A673 (cell line): ENCODE results near the gene FMR1. TPM values are rescaled to one million over a fixed set of nuclear protein-coding genes. Genes with fewer than 3 reads are reported as not detected.

Source experiments
- BruUV-seq: library from RNA; stranded (reverse); fragments of 400-500 nt; replicated peaks from 2 replicates; lab custom pipeline; 2021; lab: Mats Ljungman, UMichigan
- CTCF ChIA-PET: fragments of 300-600 bp; sonication (Branson Sonifier 250); formaldehyde crosslinking; loops from one replicate; lab custom pipeline; 2022; ENCODE audit warnings: antibody characterized with exemption; lab: Charles Lee
- POLR2A ChIA-PET: fragments of 300-600 bp; sonication (Branson Sonifier 250); formaldehyde crosslinking; loops from one replicate; lab custom pipeline; 2022; ENCODE audit warnings: antibody characterized with exemption; ENCODE audit not compliant: low non-redundant PET; lab: Charles Lee
- DNase-seq: peaks from one replicate; pipeline ENCODE4 v3.0.0-alpha.2; 2015; ENCODE audit warnings: low spot score
- H3K27ac ChIP-seq: fragments of 200-600 bp; sonication (generic); 2 replicates; pipeline ENCODE4 v1.5.1; 2016; ENCODE audit warnings: mixed run types, low read depth, mild to moderate bottlenecking, mixed read lengths, antibody characterized with exemption, low read length; ENCODE audit not compliant: poor library complexity, severe bottlenecking
- H3K27me3 ChIP-seq: fragments of 200-600 bp; sonication (generic); replicated peaks from 2 replicates; pipeline ENCODE4 v1.6.1; 2017; ENCODE audit warnings: mixed run types, low read depth, mild to moderate bottlenecking, mixed read lengths, antibody characterized with exemption, low read length; ENCODE audit not compliant: insufficient read depth, poor library complexity
- H3K36me3 ChIP-seq: fragments of 200-600 bp; sonication (generic); 2 replicates; pipeline ENCODE4 v1.6.1; 2016; ENCODE audit warnings: mixed run types, mild to moderate bottlenecking, mixed read lengths, antibody characterized with exemption, low read length; ENCODE audit not compliant: insufficient read depth, poor library complexity, severe bottlenecking
- H3K4me1 ChIP-seq: fragments of 200-600 bp; sonication (generic); 2 replicates; pipeline ENCODE4 v1.6.1; 2017; ENCODE audit warnings: mixed run types, mild to moderate bottlenecking, mixed read lengths, antibody characterized with exemption, low read length; ENCODE audit not compliant: insufficient read depth, poor library complexity, severe bottlenecking
- H3K4me3 ChIP-seq: fragments of 200-600 bp; sonication (generic); 2 replicates; pipeline ENCODE4 v1.5.1; 2016; ENCODE audit warnings: low read depth, mixed run types, mild to moderate bottlenecking, mixed read lengths, low read length; ENCODE audit not compliant: poor library complexity, severe bottlenecking
- H3K9me3 ChIP-seq: fragments of 200-600 bp; sonication (generic); 2 replicates; pipeline ENCODE4 v1.6.1; 2016; ENCODE audit warnings: mixed run types, low read depth, mild to moderate bottlenecking, mixed read lengths, antibody characterized with exemption, low read length; ENCODE audit not compliant: poor library complexity, severe bottlenecking
- EZH2 ChIP-seq: fragments of 200-600 bp; sonication (generic); IDR thresholded peaks from 2 replicates; pipeline ENCODE4 v1.6.1; 2017; ENCODE audit warnings: borderline replicate concordance, low read depth, mild to moderate bottlenecking, mixed read lengths, antibody characterized with exemption, low read length; ENCODE audit not compliant: poor library complexity, severe bottlenecking
- intact Hi-C: fragments of 100-400 bp; cut with micrococcal nuclease; formaldehyde crosslinking; loops from one replicate; pipeline ENCODE4 v1.10.0; 2022; ENCODE audit not compliant: unreplicated experiment
- total RNA-seq: library from RNA; stranded (reverse); gene quantifications from 2 replicates; pipeline ENCODE4 v1.2.3, GENCODE V29; 2021
- TF ChIP-seq, protein P1 (sequence below): fragments of 300-800, 200-600 bp; sonication (generic); conservative IDR thresholded peaks from 2 replicates; pipeline ENCODE4 v1.5.1; 2017; ENCODE audit warnings: low read depth, mild to moderate bottlenecking, antibody characterized with exemption, low read length, moderate library complexity, mixed read lengths

FMR1 gene
- total RNA-seq, 1 experiment from 2014 or later: 77.4 TPM

DNA sequence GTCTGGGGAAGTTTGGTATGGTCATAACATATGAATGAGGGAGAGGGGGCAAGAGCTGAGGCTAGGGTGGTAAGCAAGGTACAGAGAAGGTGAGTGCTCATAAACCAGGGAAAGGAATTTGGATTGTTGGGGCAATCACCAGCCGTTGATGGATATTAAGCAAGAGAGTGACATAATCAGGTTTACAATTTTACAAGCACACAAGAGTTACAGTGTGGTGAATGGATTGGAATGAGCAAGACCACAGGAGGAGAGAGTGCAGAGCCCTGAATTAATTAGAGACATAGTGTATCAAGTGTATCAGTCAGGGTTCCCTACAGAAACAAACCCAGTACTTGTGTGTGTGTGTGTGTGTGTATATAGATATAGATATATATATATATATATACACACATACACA lies 50.8 kb downstream of the FMR1 start:
- intact Hi-C loops: no loop called here
- DNase-seq: no peak

DNA sequence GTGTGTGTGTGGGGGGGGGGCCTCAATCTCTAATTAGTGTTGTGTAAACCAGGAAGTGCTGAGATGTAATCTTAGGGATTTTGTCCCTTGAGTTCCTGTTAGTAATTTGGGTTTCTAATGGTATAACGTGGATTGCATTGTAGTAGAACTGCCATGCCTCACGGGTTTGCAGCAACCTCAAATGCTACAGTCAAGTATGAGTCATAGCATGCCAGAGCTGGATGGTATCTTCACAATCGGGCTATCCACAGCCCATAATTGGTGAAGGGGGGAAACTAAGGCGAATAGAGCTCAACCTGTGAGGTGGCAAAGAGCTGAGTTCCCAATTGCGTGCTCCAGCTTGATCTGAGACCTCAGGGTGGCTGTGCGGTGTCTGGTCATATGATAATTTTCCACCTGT lies 67.2 kb downstream of the FMR1 start:
- CTCF ChIA-PET: no interaction called here
- Histone ChIP-seq H3K9me3 (no peaks in the 10 kb centered on the region), H3K27me3 (no peaks in the 10 kb centered on the region), H3K4me1 (no peaks in the 10 kb centered on the region), H3K4me3 (no peak overlapping the region), H3K27ac (no peak overlapping the region), H3K36me3 (no peaks in the 10 kb centered on the region)
- peak; percentile 7 for DNase-seq
- TF ChIP-seq, protein P1, sequence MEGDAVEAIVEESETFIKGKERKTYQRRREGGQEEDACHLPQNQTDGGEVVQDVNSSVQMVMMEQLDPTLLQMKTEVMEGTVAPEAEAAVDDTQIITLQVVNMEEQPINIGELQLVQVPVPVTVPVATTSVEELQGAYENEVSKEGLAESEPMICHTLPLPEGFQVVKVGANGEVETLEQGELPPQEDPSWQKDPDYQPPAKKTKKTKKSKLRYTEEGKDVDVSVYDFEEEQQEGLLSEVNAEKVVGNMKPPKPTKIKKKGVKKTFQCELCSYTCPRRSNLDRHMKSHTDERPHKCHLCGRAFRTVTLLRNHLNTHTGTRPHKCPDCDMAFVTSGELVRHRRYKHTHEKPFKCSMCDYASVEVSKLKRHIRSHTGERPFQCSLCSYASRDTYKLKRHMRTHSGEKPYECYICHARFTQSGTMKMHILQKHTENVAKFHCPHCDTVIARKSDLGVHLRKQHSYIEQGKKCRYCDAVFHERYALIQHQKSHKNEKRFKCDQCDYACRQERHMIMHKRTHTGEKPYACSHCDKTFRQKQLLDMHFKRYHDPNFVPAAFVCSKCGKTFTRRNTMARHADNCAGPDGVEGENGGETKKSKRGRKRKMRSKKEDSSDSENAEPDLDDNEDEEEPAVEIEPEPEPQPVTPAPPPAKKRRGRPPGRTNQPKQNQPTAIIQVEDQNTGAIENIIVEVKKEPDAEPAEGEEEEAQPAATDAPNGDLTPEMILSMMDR: no peak
- no peak for TF ChIP-seq EZH2
- BruUV-seq: no TSS peak
- intact Hi-C loops: no loop called here
- POLR2A ChIA-PET: no interaction called here

More for the DNA sequence above, 50.8 kb downstream of the FMR1 start:
- no peak overlapping the region for H3K4me3 ChIP-seq
- H3K27ac ChIP-seq: no peak overlapping the region
- no peaks in the 10 kb centered on the region for H3K27me3 ChIP-seq
- H3K36me3 ChIP-seq: no peaks in the 10 kb centered on the region
- CTCF ChIA-PET: no interaction called here
- POLR2A ChIA-PET: no interaction called here
- H3K4me1 ChIP-seq: no peaks in the 10 kb centered on the region
- no peaks in the 10 kb centered on the region for H3K9me3 ChIP-seq
- TF ChIP-seq, protein P1: no peak
- TF ChIP-seq EZH2: no peak
- no TSS peak for BruUV-seq

DNA sequence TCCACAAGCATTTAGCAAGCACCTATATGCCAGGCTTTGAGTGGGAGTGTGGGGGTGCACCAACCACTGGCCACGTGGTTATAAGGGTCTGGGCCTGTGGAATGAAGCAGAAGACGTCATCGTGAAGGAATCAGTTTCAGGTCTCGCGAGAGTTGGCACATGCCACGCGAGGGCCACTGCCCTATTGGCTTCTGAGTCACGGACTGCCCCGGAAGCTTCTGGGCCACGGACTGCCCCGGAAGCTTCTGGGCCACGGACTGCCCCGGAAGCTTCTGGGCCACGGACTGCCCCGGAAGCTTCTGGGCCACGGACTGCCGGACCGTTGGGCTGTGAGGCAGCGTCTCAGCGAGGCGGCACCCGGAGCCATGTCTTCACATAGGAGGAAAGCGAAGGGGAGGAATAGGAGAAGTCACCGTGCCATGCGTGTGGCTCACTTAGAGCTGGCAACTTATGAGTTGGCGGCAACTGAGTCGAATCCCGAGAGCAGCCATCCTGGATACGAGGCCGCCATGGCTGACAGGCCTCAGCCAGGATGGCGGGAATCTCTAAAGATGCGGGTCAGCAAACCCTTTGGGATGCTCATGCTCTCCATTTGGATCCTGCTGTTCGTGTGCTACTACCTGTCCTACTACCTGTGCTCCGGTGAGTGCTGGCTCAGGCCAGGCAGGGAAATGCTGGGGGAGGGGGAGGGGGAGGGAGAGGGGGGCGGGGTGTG lies 69.5 kb downstream of the FMR1 start, which contains the start of gene FMR1NB:
FMR1NB (plus strand) TSS at position 300 of the 715 bp plus-strand sequence; CDS start at position 366, 66 bp downstream.
- no peaks in the 10 kb centered on the region for H3K36me3 ChIP-seq
- no peak within 1 kb of the TSS for H3K4me3 ChIP-seq
- ChIA-PET CTCF (no interaction called here), POLR2A (no interaction called here)
- no peaks in the 10 kb centered on the region for H3K27me3 ChIP-seq
- no peak within 1 kb of the TSS for H3K27ac ChIP-seq
- no TSS peak for BruUV-seq
- intact Hi-C loops: no loop called here
- H3K4me1 ChIP-seq: no peaks in the 10 kb centered on the region
- H3K9me3 ChIP-seq: no peaks in the 10 kb centered on the region
- no peak for TF ChIP-seq EZH2
- TF ChIP-seq, protein P1: no peak
- no peak for DNase-seq

Other genes with a start within 250 kb of the FMR1 start
- gene FMR1NB, start 69.4 kb downstream of the FMR1 start, total RNA-seq: not detected in 2 replicates